Measurements from ENCODE around the gene DEAF1. TPM values are rescaled to one million over a fixed set of nuclear protein-coding genes. Genes with fewer than 3 reads are reported as not detected.

DEAF1 gene
- total RNA-seq, 1 experiment from 2014 or later = 62.2 TPM

GRCh38 chr11:615504-616319, 79.3 kb downstream of the DEAF1 start, which contains the start of gene IRF7 (continued):
- TF ChIP-seq SP1 (CRISPR knock-in tag; conservative IDR thresholded peaks at IDR 0.05) (peak; percentile 77), MAX (CRISPR knock-in tag; IDR thresholded peaks at IDR 0.05) (peak; percentile 62), ZNF671 (CRISPR knock-in tag; IDR thresholded peaks at IDR 0.05) (no peak), KAT7 (CRISPR knock-in tag; IDR thresholded peaks at IDR 0.05; ENCODE audit: borderline replicate concordance) (no peak), NR2C2 (CRISPR knock-in tag; IDR thresholded peaks at IDR 0.05) (no peak), ATF1 (CRISPR knock-in tag; IDR thresholded peaks at IDR 0.05) (no peak), JUN (CRISPR knock-in tag; IDR thresholded peaks at IDR 0.05) (no peak), GABPB1 (CRISPR knock-in tag; IDR thresholded peaks at IDR 0.05) (no peak), ZNF425 (CRISPR knock-in tag; conservative IDR thresholded peaks at IDR 0.05) (no peak), ZNF138 (CRISPR knock-in tag; conservative IDR thresholded peaks at IDR 0.05) (no peak), SMAD4 (CRISPR knock-in tag; IDR thresholded peaks at IDR 0.05) (no peak), MLX (CRISPR knock-in tag; IDR thresholded peaks at IDR 0.05) (no peak), PRDM15 (CRISPR knock-in tag; IDR thresholded peaks at IDR 0.05) (peak; percentile 87), ZBTB21 (CRISPR knock-in tag; IDR thresholded peaks at IDR 0.05; ENCODE audit: borderline replicate concordance) (no peak), PREB (CRISPR knock-in tag; IDR thresholded peaks at IDR 0.05; ENCODE audit: borderline replicate concordance) (no peak), FOXP4 (CRISPR knock-in tag; IDR thresholded peaks at IDR 0.05) (0 out of 2 replicates have a peak, but pooled peaks have one; percentile 24), TEAD4 (CRISPR knock-in tag; IDR thresholded peaks at IDR 0.05) (no peak), E2F1 (CRISPR knock-in tag; IDR thresholded peaks at IDR 0.05) (peak; percentile 72; the same call in 1 of the 2 replicates), ATF3 (CRISPR knock-in tag; conservative IDR thresholded peaks at IDR 0.05) (no peak), ZNF532 (CRISPR knock-in tag; IDR thresholded peaks at IDR 0.05; ENCODE audit: borderline replicate concordance) (no peak), CBFB (CRISPR knock-in tag; IDR thresholded peaks at IDR 0.05; ENCODE audit: low read depth) (no peak), FOXP1 (CRISPR knock-in tag; IDR thresholded peaks at IDR 0.05; ENCODE audit: borderline replicate concordance) (0 out of 2 replicates have a peak, but pooled peaks have one; percentile 15)

Measured in WTC11 (cell line).